Fibroblast of the aortic adventitia (primary cell): ENCODE data around the gene BEGAIN. TPM values are rescaled to one million over a fixed set of nuclear protein-coding genes. Genes with fewer than 3 reads are reported as not detected.

Experiments used
- DNase-seq: peaks from one replicate; pipeline ENCODE4 v3.0.0-alpha.2; 2010; ENCODE audit warnings: low read depth
- H3K4me3 ChIP-seq: 2 replicates; pipeline ENCODE4 v1.5.1; 2011; ENCODE audit warnings: low read depth, mild to moderate bottlenecking, control low read depth, low read length, moderate library complexity
- total RNA-seq: library from RNA; depleted of rRNA; stranded (reverse); fragments of >200 nt; gene quantifications from 2 replicates; pipeline ENCODE4 v1.2.3, GENCODE V29; 2012; ENCODE audit warnings: low replicate concordance
- TF ChIP-seq, protein P1 (sequence below): IDR thresholded peaks from 2 replicates; pipeline ENCODE4 v1.5.1; 2011; ENCODE audit warnings: mild to moderate bottlenecking, low read length, control low read depth, inconsistent platforms; ENCODE audit not compliant: insufficient read depth

Gene BEGAIN, protein sequence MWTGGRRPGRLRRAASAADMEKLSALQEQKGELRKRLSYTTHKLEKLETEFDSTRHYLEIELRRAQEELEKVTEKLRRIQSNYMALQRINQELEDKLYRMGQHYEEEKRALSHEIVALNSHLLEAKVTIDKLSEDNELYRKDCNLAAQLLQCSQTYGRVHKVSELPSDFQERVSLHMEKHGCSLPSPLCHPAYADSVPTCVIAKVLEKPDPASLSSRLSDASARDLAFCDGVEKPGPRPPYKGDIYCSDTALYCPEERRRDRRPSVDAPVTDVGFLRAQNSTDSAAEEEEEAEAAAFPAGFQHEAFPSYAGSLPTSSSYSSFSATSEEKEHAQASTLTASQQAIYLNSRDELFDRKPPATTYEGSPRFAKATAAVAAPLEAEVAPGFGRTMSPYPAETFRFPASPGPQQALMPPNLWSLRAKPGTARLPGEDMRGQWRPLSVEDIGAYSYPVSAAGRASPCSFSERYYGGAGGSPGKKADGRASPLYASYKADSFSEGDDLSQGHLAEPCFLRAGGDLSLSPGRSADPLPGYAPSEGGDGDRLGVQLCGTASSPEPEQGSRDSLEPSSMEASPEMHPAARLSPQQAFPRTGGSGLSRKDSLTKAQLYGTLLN
- total RNA-seq: 0.18 and 0.33 TPM in 2 replicates

DNA sequence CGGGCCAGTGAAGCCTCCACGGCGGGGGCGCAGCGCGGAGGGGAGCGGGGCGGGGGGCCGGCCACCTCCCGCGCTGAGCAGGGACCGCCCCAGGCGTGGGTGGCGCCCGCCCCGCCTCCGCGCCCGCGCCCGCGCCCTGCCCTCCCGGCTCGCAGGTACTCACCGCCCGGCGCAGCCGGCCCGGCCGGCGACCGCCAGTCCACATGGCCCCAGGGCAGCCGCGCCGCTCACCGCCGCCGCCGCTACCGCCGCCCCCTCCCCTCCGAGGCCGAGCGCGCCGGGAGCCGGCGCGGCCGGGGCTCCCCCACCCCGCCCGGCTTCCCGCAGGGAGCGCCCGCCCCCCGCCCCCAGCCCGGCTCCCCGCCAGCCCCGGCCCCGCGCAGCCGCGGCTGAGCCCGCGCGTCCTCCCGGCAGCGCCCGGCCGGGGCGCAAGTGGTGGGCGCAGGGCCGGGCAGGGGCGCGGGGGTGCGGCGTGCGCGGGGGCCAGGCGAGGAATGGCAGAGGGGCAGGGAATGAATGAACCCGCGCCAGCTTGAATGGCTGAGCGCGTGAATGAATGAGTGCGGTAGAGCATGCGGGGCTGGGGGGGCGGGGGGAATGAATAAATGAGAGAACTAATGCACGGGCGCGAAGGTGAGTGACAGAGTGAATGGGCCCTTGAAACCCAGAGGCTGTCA lies at the start of gene BEGAIN:
Gene BEGAIN, minus strand, starts transcription at position 332 of the 677 bp plus-strand sequence. Its CDS starts 127 bp downstream, at position 205.
- TF ChIP-seq, protein P1, sequence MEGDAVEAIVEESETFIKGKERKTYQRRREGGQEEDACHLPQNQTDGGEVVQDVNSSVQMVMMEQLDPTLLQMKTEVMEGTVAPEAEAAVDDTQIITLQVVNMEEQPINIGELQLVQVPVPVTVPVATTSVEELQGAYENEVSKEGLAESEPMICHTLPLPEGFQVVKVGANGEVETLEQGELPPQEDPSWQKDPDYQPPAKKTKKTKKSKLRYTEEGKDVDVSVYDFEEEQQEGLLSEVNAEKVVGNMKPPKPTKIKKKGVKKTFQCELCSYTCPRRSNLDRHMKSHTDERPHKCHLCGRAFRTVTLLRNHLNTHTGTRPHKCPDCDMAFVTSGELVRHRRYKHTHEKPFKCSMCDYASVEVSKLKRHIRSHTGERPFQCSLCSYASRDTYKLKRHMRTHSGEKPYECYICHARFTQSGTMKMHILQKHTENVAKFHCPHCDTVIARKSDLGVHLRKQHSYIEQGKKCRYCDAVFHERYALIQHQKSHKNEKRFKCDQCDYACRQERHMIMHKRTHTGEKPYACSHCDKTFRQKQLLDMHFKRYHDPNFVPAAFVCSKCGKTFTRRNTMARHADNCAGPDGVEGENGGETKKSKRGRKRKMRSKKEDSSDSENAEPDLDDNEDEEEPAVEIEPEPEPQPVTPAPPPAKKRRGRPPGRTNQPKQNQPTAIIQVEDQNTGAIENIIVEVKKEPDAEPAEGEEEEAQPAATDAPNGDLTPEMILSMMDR: no peak
- DNase-seq: no peak
- peak within 1 kb of the TSS; percentile 48 for H3K4me3 ChIP-seq

DNA sequence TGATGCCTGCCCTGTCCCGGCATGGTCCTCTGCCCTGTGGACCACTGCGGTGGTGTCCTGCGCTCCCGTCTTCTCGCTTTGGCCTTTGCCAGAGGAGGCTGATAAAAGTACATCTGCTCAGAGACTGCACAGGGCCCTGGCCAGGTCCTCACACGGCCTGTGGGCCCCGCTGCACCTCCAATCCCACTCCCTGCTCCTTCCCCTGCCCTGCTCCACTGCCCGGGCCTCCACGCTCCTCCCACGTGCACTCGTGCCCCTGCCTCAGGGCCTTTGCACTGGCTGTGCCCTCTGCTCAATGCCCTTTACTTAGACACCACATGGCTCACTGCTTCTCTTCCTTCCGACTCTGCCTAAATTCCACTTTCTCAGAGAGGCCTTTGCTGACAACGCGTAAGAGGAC lies 49.3 kb upstream of the BEGAIN start:
- no peak for DNase-seq
- no peak overlapping the region for H3K4me3 ChIP-seq
- TF ChIP-seq, protein P1: no peak

DNA sequence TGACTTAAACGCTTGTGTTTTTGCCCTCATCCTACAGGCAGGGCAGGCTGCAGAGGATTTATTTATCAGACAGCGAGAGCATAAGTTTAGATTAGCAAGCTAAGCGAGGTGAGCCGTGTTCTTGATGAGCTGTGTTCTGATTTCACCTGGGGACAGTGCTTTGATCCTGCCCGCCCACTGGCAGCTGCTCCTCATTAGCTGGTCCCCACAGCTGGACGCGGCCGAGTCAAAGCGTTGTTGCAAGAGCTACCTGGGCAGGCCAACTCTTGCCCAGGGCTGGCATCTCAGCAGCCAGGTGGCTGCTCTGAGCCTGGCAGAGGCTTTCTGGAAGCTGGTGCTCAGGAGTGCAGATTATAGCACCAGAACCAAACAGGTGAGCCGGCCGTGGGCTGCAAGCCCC lies 46.8 kb upstream of the BEGAIN start:
- no peak overlapping the region for H3K4me3 ChIP-seq
- no peak for DNase-seq
- TF ChIP-seq, protein P1: no peak

- TF ChIP-seq, protein P1: no peak
- no peak for DNase-seq
- H3K4me3 ChIP-seq: no peak overlapping the region
These were observed 46.2 kb upstream of the BEGAIN start for GRCh38 chr14:100633406-100633805.

GRCh38 chr14:100629696-100630095 lies 42.5 kb upstream of the BEGAIN start:
- TF ChIP-seq, protein P1: no peak
- no peak for DNase-seq
- H3K4me3 ChIP-seq: no peak overlapping the region

DNA sequence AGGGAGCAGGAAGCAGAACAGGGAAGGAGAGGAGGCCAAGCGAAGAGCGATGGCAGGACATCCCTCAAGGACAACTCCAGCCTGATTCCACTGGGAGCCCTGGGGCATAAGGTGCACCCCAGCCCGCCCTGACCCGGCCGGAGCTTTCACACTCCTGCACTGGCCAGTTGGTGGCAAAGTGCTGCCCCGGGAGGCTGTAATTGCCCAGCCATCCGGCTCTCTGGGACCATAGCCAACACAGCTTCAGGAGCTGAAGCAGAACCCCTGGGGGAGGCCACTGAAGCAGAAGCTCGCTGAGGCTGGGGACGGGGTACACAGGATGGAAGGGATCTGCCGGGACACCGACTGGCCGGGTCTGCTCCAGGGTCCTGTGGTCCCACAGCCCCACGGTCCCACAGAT lies 41.9 kb upstream of the BEGAIN start:
- H3K4me3 ChIP-seq: no peak overlapping the region
- TF ChIP-seq, protein P1: no peak
- DNase-seq: no peak
